ENCODE measurements around the gene SAT2.

GRCh38 chr17:7591596-7591995, 36.0 kb downstream of the SAT2 start:
- TF ChIP-seq, protein P1, sequence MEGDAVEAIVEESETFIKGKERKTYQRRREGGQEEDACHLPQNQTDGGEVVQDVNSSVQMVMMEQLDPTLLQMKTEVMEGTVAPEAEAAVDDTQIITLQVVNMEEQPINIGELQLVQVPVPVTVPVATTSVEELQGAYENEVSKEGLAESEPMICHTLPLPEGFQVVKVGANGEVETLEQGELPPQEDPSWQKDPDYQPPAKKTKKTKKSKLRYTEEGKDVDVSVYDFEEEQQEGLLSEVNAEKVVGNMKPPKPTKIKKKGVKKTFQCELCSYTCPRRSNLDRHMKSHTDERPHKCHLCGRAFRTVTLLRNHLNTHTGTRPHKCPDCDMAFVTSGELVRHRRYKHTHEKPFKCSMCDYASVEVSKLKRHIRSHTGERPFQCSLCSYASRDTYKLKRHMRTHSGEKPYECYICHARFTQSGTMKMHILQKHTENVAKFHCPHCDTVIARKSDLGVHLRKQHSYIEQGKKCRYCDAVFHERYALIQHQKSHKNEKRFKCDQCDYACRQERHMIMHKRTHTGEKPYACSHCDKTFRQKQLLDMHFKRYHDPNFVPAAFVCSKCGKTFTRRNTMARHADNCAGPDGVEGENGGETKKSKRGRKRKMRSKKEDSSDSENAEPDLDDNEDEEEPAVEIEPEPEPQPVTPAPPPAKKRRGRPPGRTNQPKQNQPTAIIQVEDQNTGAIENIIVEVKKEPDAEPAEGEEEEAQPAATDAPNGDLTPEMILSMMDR (IDR thresholded peaks at IDR 0.05; ENCODE audit: low read depth, low read length): no peak
- TF ChIP-seq EZH2phosphoT487 (IDR thresholded peaks at IDR 0.05; ENCODE audit: low read depth): no peak

All from OCI-LY3 (cell line).